Cardiac fibroblast (primary cell): ENCODE results near the gene KAZN.
A peak's percentile ranks its signal among the peaks of the same experiment; 100 is the strongest.

Source experiments
- DNase-seq, 2 donors: peaks; one replicate each; pipeline versions ENCODE4 v3.0.0 to v3.0.0-alpha.2; 2010; ENCODE audit warnings: low read depth in 2 of 2
- H3K4me3 ChIP-seq, 2 donors: replicated peaks in 1 of 2; 1 replicate in 1 of 2; 2 replicates in 1 of 2; pipeline ENCODE4 v1.5.1; 2011; ENCODE audit warnings: low read depth in 2 of 2, low read length in 2 of 2, mild to moderate bottlenecking in 2 of 2, moderate library complexity in 1 of 2
- TF ChIP-seq, protein P1 (sequence below): IDR thresholded peaks from one replicate; pipeline ENCODE4 v1.5.1; 2011; ENCODE audit warnings: low read depth, mild to moderate bottlenecking, low read length, inconsistent platforms

The KAZN gene

DNA sequence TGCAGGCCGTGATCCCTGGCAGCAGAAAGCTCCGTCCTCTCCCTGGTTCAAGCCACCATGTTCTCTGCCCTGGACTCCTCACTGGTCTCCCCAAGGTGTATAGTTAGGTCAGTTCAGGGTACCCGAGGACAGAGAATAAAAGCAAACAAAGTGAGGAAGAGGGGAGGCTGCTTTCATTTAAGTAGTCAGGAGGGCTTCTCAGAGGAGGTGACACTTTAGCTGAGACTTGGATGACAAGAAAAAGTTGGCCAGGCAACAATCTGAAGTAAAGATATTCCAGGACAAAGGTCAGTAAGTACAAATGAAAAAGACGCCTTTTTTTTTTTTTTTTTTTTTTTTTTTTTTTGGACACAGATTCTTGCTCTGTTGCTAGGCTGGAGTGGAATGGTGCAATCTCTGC, 297.2 kb downstream of the KAZN start:
- H3K4me3 ChIP-seq: no peak overlapping the region
- no peak for DNase-seq
- TF ChIP-seq, protein P1, sequence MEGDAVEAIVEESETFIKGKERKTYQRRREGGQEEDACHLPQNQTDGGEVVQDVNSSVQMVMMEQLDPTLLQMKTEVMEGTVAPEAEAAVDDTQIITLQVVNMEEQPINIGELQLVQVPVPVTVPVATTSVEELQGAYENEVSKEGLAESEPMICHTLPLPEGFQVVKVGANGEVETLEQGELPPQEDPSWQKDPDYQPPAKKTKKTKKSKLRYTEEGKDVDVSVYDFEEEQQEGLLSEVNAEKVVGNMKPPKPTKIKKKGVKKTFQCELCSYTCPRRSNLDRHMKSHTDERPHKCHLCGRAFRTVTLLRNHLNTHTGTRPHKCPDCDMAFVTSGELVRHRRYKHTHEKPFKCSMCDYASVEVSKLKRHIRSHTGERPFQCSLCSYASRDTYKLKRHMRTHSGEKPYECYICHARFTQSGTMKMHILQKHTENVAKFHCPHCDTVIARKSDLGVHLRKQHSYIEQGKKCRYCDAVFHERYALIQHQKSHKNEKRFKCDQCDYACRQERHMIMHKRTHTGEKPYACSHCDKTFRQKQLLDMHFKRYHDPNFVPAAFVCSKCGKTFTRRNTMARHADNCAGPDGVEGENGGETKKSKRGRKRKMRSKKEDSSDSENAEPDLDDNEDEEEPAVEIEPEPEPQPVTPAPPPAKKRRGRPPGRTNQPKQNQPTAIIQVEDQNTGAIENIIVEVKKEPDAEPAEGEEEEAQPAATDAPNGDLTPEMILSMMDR: no peak

DNA sequence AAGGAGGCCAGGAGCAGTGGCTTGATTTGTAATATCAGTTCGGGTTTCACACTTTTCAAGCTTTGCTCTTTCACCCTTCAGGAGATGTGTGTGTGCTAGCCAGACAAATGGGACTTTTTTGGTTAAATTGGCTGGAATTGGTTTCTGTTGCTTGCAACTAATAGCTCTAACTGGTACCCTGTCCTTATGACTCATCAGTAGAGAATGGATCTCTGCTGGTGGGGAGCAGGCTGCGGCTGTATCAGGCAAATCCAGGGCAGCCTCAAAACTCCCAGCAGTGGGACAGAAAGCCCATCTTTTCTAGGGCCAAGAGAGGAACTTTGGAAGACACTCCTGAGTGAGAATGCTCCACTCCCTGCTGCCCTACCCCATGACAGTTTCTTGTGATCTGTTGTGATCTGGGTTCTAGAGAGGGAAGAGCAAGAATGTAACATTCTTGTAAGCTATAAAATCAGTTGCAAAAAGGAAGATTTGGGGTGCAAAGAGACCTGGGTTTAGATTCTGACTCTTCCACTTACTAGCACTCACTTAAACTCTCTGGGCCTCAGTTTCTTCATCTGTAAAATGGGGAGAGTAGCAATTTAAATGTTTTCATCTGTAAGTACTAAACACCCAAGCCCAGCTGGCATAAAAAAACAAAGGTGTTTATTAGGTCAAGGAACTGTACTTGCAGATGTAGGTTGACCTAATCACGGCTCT, 298.0 kb downstream of the KAZN start:
- TF ChIP-seq, protein P1: no peak
- H3K4me3 ChIP-seq: no peak overlapping the region
- DNase-seq: peak in 1 of 2 donors; percentile 16

DNA sequence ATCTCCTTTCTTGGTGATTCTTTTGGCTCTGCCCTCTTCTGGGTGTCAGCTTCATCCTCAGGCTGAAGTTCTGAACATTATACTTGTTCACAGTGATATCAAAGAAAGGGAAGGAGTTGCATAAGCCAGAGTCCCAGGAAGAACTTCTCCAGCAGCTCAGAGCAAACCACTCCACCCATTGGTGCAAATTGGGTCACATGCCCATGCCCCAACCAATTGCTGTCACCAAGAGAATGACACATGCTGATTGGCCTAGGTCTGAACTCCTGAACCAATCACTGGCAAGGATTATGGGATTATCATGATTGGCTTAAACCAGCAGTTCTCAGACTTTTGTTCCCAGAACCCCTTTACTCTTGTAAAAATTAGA, 298.6 kb downstream of the KAZN start:
- H3K4me3 ChIP-seq: no peak overlapping the region
- TF ChIP-seq, protein P1: no peak
- peak; percentile 7 to 13 for DNase-seq

DNA sequence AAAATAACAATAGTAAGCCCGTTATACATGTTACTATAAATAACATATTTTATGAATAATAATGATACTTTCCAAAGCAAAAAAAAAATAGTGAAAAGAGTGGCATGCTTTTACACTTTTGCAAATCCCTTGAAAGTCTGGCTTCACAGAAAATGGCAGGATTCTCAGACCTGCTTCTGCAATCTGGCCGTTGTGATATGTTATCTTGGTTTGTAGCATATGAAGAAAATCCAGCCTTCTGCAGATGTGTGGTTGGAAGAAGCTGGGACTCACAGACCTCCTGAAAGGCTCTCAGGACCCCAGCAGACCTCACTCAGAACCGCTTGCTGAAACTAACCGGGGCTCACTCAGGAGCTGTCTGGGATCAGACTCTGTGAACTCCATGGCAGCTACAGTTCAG, 299.1 kb downstream of the KAZN start:
- no peak overlapping the region for H3K4me3 ChIP-seq
- TF ChIP-seq, protein P1: no peak
- no peak for DNase-seq

DNA sequence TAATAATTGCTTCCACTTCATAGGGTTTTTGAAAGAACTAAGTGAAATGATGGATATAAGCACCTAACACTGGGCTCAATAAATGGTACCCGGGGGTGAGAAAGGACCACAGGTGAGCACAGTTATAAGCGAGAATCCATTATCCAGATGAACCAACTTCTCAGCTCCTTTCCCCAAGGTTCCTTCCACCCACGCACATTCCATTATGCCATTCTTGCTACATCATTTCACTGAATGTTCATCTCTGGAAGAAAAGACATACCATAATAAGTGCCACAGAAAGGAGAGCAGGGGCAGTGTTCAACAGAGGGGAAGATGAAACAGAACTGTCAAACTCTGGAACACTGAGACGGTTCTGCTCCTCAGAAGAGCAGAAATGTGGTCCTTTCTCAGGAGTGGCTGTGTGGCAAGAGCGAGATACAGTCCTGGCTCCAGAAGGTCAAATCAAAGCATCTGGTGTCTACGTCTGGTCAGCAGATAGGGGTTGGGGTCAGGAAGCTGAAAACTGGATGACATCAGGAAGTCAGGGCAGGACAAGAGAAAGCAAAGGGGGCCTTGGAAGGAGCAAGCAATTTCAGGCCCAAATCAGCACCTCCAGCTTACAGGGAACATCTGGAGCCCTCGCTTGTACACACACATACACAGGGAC, 299.6 kb downstream of the KAZN start:
- DNase-seq: no peak
- TF ChIP-seq, protein P1: no peak
- H3K4me3 ChIP-seq: no peak overlapping the region

DNA sequence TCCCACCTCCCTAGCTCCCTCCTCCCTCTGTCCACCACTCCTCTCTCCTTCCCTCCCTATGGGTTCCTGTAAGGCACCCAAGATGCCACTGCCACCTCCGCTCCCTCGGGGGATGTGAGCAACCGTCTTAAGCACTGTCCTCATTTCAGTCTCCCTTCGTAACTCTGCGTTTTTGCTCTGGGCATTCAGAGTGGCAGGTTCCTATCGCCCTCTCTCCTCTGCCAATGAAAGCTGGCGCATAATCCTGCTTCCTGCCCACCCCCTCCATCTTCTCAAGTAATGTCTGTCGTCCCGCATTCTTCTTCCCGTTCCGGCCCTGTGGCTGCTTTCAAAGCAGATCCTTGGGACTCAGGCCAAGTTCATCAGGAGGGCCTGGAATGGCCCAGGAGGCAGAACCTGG, 301.2 kb downstream of the KAZN start:
- DNase-seq: no peak
- TF ChIP-seq, protein P1: no peak
- no peak overlapping the region for H3K4me3 ChIP-seq
